Cardiac fibroblast (primary cell): ENCODE data around the gene DNAJC1.
A peak's percentile ranks its signal among the peaks of the same experiment; 100 is the strongest.

Experiments used
- DNase-seq, 2 donors: peaks; one replicate each; pipeline versions ENCODE4 v3.0.0 to v3.0.0-alpha.2; 2010; ENCODE audit warnings: low read depth in 2 of 2
- H3K4me3 ChIP-seq, 2 donors: replicated peaks in 1 of 2; 1 replicate in 1 of 2; 2 replicates in 1 of 2; pipeline ENCODE4 v1.5.1; 2011; ENCODE audit warnings: low read depth in 2 of 2, low read length in 2 of 2, mild to moderate bottlenecking in 2 of 2, moderate library complexity in 1 of 2
- CTCF ChIP-seq: IDR thresholded peaks from one replicate; pipeline ENCODE4 v1.5.1; 2011; ENCODE audit warnings: low read depth, mild to moderate bottlenecking, low read length, inconsistent platforms

DNAJC1 gene

DNA sequence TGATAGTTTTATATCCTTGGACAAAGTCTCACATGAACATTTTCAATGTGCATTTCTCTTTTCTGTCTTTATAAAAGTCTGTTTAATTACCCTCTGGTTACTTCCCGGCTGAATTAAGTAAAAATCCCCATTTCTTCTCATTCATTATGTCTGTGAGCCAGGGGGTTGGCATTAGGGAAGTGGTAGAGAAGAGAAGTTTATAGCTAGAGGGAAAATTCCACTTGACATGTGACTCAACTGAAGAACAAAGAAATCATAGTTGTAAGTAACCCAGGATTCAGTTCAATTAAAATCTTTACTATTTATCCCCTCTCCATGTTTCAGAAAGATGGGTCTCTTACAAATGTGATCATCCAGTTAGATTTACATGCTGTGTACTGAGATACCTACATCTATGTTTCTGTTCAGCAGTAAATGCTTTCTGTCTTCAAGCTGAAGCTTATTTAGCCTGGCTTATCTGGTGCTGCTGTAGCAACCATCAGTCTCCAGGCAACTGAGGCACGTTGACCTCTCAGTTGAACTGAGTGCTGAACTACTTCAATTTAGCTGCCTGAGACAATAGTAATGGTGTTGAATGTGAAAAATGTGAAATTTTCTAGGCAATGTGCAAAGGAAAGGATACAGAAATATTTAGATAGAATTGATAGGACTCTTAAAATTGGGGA is 287.9 kb downstream of the DNAJC1 start:
- H3K4me3 ChIP-seq, result no peak overlapping the region
- peak in 1 of 2 donors; percentile 15 for DNase-seq
- no peak for TF ChIP-seq CTCF

- no peak overlapping the region for H3K4me3 ChIP-seq
- DNase-seq, result no peak
- TF ChIP-seq CTCF, result no peak
Measured at GRCh38 chr10:21712975-21713374, 290.6 kb downstream of the DNAJC1 start.

DNA sequence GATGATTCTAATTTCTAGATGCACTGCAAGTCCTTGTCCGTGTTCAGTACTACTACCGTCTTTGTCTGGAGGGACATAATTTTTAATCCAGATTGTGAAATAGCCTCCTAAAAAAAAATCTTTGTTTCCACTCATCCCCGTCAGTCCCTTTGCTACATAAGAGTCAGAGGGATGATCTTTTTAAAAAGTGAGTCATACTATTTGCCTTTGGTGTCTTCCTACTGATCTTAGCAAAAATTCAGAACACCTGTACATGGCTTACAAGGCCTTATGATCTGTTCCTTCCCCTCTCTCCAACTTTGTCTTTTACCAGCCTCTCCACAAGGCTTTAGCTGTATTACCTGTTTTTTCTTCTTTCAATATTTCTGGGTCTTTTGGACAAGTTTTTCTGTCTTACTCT is 296.0 kb downstream of the DNAJC1 start:
- no peak for DNase-seq
- TF ChIP-seq CTCF, result no peak
- H3K4me3 ChIP-seq, result no peak overlapping the region
